Measurements from ENCODE around the gene CCR4. TPM values are rescaled to one million over a fixed set of nuclear protein-coding genes. Genes with fewer than 3 reads are reported as not detected.
"Not testable (repeated sequence)": the region's sequence is repeated elsewhere in the genome, so short reads cannot be mapped to it uniquely, and the experiment has no call there.

CCR4 gene
- total RNA-seq (2014; rRNA removed; shearing (Covaris generic)) = not detected in 2 replicates

DNA sequence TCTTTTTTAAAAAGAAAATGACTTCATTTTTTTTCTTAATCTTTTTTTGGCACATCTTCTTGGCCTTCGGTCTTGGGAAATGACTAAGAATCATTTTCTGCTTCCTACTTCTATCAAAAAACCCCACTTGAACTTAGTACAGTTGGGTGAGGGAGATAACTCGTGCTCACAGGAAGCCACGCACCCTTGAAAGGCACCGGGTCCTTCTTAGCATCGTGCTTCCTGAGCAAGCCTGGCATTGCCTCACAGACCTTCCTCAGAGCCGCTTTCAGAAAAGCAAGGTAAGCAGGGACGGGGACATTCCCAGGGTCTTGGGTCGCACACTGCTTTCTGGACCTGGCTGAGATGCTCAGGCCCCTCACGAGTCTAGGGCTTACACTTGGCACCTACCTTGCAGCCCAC lies at the start of gene CCR4:
Gene CCR4 (plus strand): TSS at position 235 of the 402 bp plus-strand sequence. CDS start 1,779 bp downstream, outside the sequence.
- no peaks in the 10 kb centered on the region for H3K27me3 ChIP-seq
- H3K4me1 ChIP-seq = no peaks in the 10 kb centered on the region
- H3K4me3 ChIP-seq = no peak within 1 kb of the TSS
- H3K36me3 ChIP-seq = no peaks in the 10 kb centered on the region
- no peaks in the 10 kb centered on the region for H3K9me3 ChIP-seq (replicated peaks)
- DNase-seq = no peak
- no peak within 1 kb of the TSS for H3K27ac ChIP-seq

DNA sequence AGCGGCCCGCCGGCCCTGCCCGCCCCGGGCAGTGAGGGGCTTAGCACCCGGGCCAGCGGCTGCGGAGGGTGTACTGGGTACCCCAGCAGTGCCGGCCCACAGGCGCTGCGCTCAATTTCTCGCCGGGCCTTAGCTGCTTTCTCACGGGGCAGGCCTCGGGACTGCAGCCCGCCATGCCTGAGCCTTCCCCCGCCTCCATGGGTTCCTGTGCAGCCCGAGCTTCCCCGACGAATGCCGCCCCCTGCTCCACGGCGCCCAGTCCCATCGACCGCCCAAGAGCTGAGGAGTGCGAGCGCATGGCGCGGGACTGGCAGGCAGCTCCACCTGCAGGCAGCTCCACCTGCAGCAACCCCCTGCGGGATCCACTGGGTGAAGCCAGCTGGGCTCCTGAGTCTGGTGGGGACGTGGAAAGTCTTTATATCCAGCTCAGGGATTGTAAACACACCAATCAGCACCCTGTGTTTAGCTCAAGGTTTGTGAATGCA lies 48.5 kb upstream of the CCR4 start:
- DNase-seq; H3K27ac ChIP-seq; H3K36me3 ChIP-seq; H3K4me1 ChIP-seq; H3K9me3 ChIP-seq (replicated peaks); H3K4me3 ChIP-seq; H3K27me3 ChIP-seq: not testable (repeated sequence)

DNA sequence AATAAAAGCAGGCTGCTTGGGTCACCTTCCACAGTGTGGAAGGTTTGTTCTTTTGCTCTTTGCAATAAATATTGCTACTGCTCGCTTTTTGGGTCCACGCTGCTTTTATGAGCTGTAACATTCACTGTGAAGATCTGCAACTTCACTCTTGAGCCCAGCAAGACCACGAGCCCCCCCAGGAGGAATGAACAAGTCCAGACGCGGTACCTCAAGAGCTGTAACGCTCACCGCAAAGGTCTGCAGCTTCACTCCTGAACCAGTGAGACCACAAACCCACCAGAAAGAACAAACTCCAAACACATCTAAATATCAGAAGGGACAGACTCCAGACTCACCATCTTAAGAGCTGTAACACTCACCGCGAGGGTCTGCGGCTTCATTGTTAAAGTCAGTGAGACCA lies 47.5 kb upstream of the CCR4 start:
- H3K27ac ChIP-seq = no peak overlapping the region
- H3K27me3 ChIP-seq = no peaks in the 10 kb centered on the region
- no peaks in the 10 kb centered on the region for H3K36me3 ChIP-seq
- DNase-seq = no peak
- H3K4me1 ChIP-seq = no peaks in the 10 kb centered on the region
- H3K4me3 ChIP-seq = no peak overlapping the region
- no peaks in the 10 kb centered on the region for H3K9me3 ChIP-seq (replicated peaks)

DNA sequence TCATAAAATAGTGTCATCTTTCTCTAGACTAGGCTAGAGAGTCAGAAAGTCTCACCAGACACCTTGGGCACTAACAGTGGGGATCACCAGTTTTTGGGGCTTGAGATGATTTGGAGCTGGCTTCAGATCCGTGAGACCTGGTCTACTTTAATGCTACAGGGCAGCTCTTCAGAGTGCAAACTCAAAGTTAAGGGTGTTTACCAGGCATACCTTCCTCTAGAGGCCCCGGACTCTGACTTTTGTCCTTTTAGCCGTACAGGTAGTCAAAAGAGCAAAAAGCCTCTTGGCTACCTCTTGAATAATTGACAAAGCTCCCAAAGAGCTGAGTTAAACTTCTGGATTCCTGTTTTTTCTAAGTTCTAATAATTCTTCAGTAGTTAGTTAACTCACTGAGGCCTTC lies 41.4 kb upstream of the CCR4 start:
- DNase-seq = no peak
- Histone ChIP-seq H3K4me3 (no peak overlapping the region), H3K27ac (no peak overlapping the region), H3K4me1 (no peaks in the 10 kb centered on the region), H3K36me3 (no peaks in the 10 kb centered on the region), H3K9me3 (replicated peaks) (no peaks in the 10 kb centered on the region), H3K27me3 (no peaks in the 10 kb centered on the region)

DNA sequence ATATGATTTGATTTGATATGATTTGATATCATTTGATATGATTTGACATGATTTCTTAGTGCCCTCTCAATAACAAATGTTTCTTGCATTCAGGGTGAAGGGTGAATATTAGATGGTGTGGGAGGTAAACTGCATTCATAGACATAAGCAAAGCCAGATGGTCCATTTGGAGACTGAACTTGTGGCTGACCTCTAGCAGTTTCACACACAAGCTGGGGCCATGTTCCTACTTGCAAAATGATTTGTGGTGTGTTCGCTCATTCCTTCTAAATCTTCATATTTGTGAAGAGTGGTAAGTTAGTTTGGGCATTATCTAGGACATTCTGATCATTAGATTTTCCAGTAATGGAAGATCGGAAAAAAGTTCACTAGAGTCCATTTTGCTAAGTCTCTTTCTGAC lies 40.5 kb upstream of the CCR4 start:
- no peak for DNase-seq
- Histone ChIP-seq H3K4me1 (no peaks in the 10 kb centered on the region), H3K27ac (no peak overlapping the region), H3K27me3 (no peaks in the 10 kb centered on the region), H3K36me3 (no peaks in the 10 kb centered on the region), H3K9me3 (replicated peaks) (no peaks in the 10 kb centered on the region), H3K4me3 (no peak overlapping the region)

DNA sequence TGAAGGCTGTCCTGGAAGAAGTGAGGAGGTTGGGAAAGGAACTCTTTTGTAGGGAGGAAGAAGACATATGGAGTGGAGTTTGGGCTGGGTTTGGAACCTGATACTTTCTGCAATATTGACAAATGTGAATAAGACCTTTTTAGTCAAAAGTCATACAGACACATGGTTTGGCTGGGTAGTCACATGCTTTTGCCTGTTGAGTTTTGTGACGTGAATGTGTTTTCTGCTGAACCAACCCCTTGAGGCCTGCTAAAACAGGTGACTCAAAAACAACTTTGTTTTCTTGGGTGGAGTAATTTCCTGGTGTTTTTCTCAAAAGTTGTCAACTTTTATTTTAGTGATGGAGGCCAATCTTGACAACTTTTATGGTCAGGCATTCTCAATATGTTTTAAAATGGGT lies 39.4 kb upstream of the CCR4 start:
- no peaks in the 10 kb centered on the region for H3K4me1 ChIP-seq
- H3K9me3 ChIP-seq (replicated peaks) = no peaks in the 10 kb centered on the region
- H3K36me3 ChIP-seq = no peaks in the 10 kb centered on the region
- H3K27me3 ChIP-seq = no peaks in the 10 kb centered on the region
- no peak overlapping the region for H3K4me3 ChIP-seq
- H3K27ac ChIP-seq = no peak overlapping the region
- no peak for DNase-seq

DNA sequence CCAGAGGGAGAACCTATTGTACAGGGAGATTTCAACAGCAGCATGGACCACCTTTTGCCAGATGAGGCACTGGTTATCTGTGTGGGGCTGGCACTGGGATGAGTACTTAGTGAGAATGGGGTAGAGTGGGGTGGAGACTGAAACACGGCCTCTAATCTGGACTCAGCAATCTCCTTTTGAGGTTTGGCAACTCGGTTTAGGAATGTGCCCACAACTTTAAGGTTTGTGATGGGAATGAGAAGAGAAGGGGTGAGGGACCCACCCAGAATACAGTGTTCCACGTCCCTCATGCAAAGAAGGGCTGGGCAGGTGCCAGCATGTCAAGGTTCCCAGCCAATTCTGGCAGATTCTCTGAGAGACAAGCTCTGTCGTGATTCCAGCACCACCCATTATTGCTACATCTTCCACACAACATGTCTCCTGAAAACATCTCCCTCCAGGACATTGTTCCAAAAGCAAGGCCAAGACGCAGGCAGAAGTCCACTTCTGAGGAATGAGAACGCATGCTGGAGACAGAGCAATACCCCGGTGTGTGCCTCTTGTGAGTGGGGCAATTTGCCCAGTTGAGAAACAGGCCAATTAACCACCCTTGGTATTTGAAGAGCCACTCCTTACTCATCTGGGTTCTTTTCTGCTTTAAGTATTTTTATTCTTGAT lies 37.5 kb upstream of the CCR4 start:
- no peak for DNase-seq
- H3K4me1 ChIP-seq = no peaks in the 10 kb centered on the region
- H3K27ac ChIP-seq = no peak overlapping the region
- H3K9me3 ChIP-seq (replicated peaks) = no peaks in the 10 kb centered on the region
- H3K36me3 ChIP-seq = no peaks in the 10 kb centered on the region
- H3K4me3 ChIP-seq = no peak overlapping the region
- no peaks in the 10 kb centered on the region for H3K27me3 ChIP-seq

DNA sequence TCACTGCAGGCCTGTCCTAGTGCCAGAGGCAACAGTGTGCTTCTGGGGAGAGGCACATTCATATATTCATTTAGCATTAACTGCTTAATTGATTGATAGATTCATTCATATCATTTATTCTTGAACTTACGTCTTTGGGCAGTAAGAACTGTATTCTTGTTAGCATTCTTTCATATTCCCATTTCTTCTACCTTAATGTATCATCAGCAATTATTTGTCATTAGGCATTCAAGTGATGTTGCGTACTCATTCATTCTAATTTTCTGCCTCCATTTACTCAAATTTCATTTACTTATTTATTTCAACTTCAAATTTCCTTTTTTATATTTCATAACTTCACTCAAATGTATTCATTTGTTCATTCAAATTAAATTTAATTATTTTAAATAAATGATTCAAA lies 31.5 kb upstream of the CCR4 start:
- H3K4me1 ChIP-seq = no peaks in the 10 kb centered on the region
- H3K36me3 ChIP-seq = no peaks in the 10 kb centered on the region

DNA sequence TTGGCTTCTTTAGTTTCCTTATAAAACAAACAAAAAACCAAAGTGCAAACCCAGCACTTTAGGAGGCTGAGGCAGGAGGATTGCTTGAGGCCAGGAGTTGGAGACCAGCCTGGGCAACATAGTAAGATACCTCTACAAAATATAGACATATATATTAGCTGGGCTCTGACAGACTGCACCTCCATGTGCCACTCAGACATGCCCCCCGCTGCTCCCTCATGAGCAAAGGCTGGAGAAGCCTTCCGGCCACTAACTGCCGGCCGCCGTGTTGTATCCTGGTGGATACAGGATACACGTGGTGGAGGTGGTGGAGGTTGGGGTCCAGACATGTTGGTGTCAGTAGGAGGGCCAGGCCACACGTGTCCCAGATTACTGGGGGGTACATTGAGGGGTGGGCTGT lies 29.4 kb upstream of the CCR4 start:
- Histone ChIP-seq H3K4me3 (no peak overlapping the region), H3K4me1 (no peaks in the 10 kb centered on the region), H3K27me3 (no peaks in the 10 kb centered on the region), H3K36me3 (no peaks in the 10 kb centered on the region), H3K27ac (no peak overlapping the region), H3K9me3 (replicated peaks) (no peaks in the 10 kb centered on the region)
- no peak for DNase-seq

More for the DNA sequence above, 31.5 kb upstream of the CCR4 start:
- no peak for DNase-seq
- H3K27ac ChIP-seq = no peak overlapping the region
- no peaks in the 10 kb centered on the region for H3K27me3 ChIP-seq
- no peak overlapping the region for H3K4me3 ChIP-seq
- no peaks in the 10 kb centered on the region for H3K9me3 ChIP-seq (replicated peaks)

DNA sequence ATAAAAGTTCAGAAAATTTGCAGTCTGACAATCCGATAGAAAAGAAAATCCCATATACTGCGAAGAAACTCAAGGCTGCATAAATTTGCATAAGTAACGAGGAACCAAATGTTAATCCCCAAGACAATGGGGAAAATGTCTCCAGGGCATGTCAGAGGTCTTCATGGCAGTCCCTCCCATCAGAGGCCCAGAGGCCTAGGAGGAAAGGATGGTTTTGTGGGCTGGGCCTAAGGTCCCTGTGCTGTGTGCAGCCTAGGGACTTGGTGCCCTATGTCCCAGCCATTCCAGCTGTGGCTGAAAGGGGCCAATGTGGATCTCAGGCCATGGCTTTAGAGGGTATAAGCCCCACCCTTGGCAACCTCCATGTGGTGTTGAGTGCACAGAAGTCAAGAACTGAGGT lies 21.3 kb upstream of the CCR4 start:
- Histone ChIP-seq H3K27ac (no peak overlapping the region), H3K27me3 (no peaks in the 10 kb centered on the region), H3K36me3 (no peaks in the 10 kb centered on the region), H3K4me1 (no peaks in the 10 kb centered on the region), H3K9me3 (replicated peaks) (no peaks in the 10 kb centered on the region), H3K4me3 (no peak overlapping the region)
- no peak for DNase-seq

DNA sequence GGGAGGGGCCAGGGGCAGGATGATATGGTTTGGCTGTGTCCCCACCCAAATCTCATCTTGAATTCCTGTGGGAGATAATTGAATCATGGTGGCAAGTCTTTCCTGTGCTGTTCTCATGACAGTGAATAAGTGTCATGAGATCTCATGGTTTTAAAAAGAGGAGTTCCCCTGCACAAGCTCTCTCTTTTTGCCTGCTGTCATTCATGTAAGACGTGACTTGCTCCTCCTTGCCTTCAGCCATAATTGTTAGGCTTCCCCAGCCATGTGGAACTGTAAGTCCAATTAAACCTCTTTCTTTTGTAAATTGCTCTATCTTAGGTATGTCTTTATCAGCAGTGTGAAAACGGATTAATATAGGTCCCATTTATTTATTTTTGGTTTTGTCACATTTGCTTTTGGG lies 20.2 kb upstream of the CCR4 start:
- H3K4me3 ChIP-seq = not testable (repeated sequence)

DNA sequence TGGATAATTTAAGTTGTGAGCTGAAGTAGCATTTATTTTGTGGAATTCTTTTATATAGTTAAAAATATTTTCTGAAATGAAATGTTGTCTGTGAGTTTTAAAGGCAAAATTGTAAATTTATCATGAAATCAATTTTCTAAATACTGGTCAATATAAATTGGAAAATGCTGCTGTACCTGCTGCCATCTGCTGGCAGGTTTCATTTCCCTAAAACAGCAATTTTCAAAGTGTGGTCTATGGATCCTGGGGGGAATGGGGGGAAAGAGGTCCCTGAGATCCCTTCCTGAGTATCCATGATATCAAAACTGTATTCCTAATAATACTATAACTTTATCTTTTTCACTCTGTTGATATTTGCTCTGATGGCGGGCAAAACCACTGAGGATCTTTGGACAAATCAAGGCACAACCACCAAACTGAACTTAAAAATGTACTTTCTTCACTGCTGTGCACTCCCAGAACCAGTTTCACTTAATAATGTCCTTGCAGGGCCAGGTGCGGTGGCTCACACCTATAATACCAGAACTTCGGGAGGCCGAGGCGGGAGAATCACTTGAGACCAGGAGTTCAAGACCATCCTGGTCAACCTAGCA lies 17.2 kb upstream of the CCR4 start:
- no peak overlapping the region for H3K27ac ChIP-seq
- H3K9me3 ChIP-seq (replicated peaks) = no peaks in the 10 kb centered on the region
- H3K27me3 ChIP-seq = no peaks in the 10 kb centered on the region
- H3K36me3 ChIP-seq = no peaks in the 10 kb centered on the region
- DNase-seq = peak in 1 of 2 experiments; percentile 27
- H3K4me3 ChIP-seq = no peak overlapping the region
- no peaks in the 10 kb centered on the region for H3K4me1 ChIP-seq

More for the DNA sequence above, 20.2 kb upstream of the CCR4 start:
- H3K27ac ChIP-seq; H3K36me3 ChIP-seq; DNase-seq; H3K27me3 ChIP-seq; H3K4me1 ChIP-seq; H3K9me3 ChIP-seq (replicated peaks): not testable (repeated sequence)

DNA sequence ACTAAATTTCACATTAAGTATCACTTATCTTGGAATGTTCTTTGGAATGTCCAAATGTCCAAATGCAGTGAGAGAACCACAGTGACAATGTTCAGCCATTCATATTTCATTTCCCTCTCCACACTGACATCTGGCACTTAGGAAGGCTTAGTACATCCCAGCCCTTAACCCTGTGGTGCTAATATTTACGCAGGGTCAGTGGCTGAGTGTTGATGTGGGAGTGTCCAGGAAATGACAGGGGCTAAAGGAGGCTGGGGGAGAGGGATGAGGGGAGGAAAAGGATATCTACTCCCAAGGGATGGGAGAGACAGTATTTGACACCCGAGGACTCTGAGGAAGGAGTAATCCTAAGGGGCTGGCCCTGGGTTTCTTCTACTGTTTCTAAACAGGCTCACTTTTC lies 14.1 kb upstream of the CCR4 start:
- no peak overlapping the region for H3K27ac ChIP-seq
- DNase-seq = peak in 1 of 2 experiments; percentile 17
- H3K4me3 ChIP-seq = no peak overlapping the region
- H3K27me3 ChIP-seq = no peaks in the 10 kb centered on the region
- H3K4me1 ChIP-seq = no peaks in the 10 kb centered on the region
- no peaks in the 10 kb centered on the region for H3K9me3 ChIP-seq (replicated peaks)
- no peaks in the 10 kb centered on the region for H3K36me3 ChIP-seq

DNA sequence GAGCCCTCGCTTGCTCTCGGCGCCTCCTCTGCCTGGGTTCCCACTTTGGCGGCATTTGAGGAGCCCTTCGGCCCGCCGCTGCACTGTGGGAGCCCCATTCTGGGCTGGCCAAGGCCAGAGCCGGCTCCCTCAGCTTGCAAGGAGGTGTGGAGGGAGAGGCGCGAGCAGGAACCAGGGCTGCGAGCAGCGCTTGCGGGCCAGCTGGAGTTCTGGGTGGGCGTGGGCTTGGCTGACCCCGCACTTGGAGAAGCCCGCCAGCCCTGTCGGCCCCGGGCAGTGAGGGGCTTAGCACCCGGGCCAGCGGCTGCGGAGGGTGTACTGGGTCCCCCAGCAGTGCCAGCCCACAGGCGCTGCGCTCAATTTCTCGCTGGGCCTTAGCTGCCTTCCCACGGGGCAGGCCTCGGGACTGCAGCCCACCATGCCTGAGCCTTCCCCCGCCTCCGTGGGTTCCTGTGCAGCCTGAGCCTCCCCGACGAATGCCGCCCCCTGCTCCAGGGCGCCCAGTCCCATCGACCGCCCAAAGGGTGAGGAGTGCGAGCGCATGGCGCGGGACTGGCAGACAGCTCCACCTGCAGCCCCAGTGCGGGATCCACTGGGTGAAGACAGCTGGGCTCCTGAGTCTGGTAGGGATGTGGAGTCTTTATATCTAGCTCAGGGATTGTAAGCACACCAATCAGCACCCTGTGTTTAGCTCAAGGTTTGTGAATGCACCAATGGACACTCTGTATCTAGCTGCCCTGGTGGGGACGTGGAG lies 11.7 kb upstream of the CCR4 start:
- not testable (repeated sequence) for H3K27me3 ChIP-seq; H3K9me3 ChIP-seq (replicated peaks); H3K4me3 ChIP-seq; DNase-seq; H3K36me3 ChIP-seq; H3K4me1 ChIP-seq; H3K27ac ChIP-seq

DNA sequence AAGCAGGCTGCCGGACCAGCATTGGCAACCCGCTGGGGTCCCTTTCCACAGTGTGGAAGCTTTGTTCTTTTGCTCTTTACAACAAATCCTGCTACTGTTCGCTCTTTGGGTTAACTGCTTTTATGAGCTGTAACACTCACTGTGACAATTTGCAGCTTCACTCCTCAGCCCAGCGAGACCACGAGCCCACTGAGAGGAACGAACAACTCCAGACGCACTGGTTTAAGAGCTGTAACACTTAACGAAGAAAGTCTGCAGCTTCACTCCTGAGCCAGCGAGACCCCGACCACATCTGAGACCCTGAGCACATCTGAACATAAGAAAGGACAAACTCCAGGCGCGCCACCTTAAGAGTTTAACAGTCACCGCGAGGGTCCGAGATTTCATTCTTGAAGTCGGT lies 10.7 kb upstream of the CCR4 start:
- no peaks in the 10 kb centered on the region for H3K4me1 ChIP-seq
- no peak for DNase-seq

More for the DNA sequence above, 10.7 kb upstream of the CCR4 start:
- no peak overlapping the region for H3K27ac ChIP-seq
- no peak overlapping the region for H3K4me3 ChIP-seq
- H3K27me3 ChIP-seq = no peaks in the 10 kb centered on the region
- H3K36me3 ChIP-seq = no peaks in the 10 kb centered on the region
- H3K9me3 ChIP-seq (replicated peaks) = no peaks in the 10 kb centered on the region
